HG02981 (cell line): Measurements from ENCODE around the gene EPHA6.
"Not testable (repeated sequence)": the region's sequence is repeated elsewhere in the genome, so short reads cannot be mapped to it uniquely, and the experiment has no call there.

Experiments
- ATAC-seq: cut with Tn5 transposase; IDR thresholded peaks from one replicate; pipeline ENCODE4 v1.9.1; 2021; ENCODE audit warnings: mild to moderate bottlenecking, moderate library complexity; ENCODE audit not compliant: unreplicated experiment

Gene EPHA6

GRCh38 chr3:97010881-97011657, 196.7 kb downstream of the EPHA6 start:
- ATAC-seq: no peak

- no peak for ATAC-seq
Measured at GRCh38 chr3:97021778-97022177, 207.4 kb downstream of the EPHA6 start.

GRCh38 chr3:97025612-97026011, 211.2 kb downstream of the EPHA6 start:
- not testable (repeated sequence) for ATAC-seq

- ATAC-seq: no peak
Measured at GRCh38 chr3:97029972-97030371, 215.6 kb downstream of the EPHA6 start.

- no peak for ATAC-seq
Measured at GRCh38 chr3:97037294-97037943, 223.0 kb downstream of the EPHA6 start.

GRCh38 chr3:97043411-97043810, 229.0 kb downstream of the EPHA6 start:
- ATAC-seq: no peak

- no peak for ATAC-seq
Measured at GRCh38 chr3:97057365-97057764, 243.0 kb downstream of the EPHA6 start.

GRCh38 chr3:97059168-97059567, 244.8 kb downstream of the EPHA6 start:
- no peak for ATAC-seq

- ATAC-seq: no peak
Measured at GRCh38 chr3:97066531-97066930, 252.1 kb downstream of the EPHA6 start.

- ATAC-seq: no peak
Measured at GRCh38 chr3:97070302-97070701, 255.9 kb downstream of the EPHA6 start.

- ATAC-seq: no peak
Measured at GRCh38 chr3:97074546-97074945, 260.2 kb downstream of the EPHA6 start.

- no peak for ATAC-seq
Measured at GRCh38 chr3:97076673-97077072, 262.3 kb downstream of the EPHA6 start.

GRCh38 chr3:97089621-97090020, 275.2 kb downstream of the EPHA6 start:
- no peak for ATAC-seq

GRCh38 chr3:97102641-97103040, 288.2 kb downstream of the EPHA6 start:
- ATAC-seq: no peak

- ATAC-seq: no peak
Measured at GRCh38 chr3:97105989-97106651, 291.7 kb downstream of the EPHA6 start.

- ATAC-seq: no peak
Measured at GRCh38 chr3:97106652-97106989, 292.2 kb downstream of the EPHA6 start.

- no peak for ATAC-seq
Measured at GRCh38 chr3:97108136-97108535, 293.7 kb downstream of the EPHA6 start.

- ATAC-seq: no peak
Measured at GRCh38 chr3:97111244-97111643, 296.9 kb downstream of the EPHA6 start.

GRCh38 chr3:97121386-97121785, 307.0 kb downstream of the EPHA6 start:
- ATAC-seq: no peak

- no peak for ATAC-seq
Measured at GRCh38 chr3:97125902-97126499, 311.6 kb downstream of the EPHA6 start.

- no peak for ATAC-seq
Measured at GRCh38 chr3:97131476-97131875, 317.1 kb downstream of the EPHA6 start.
